K562 (cell line): Measurements from ENCODE around the gene ARHGEF1. TPM values are rescaled to one million over a fixed set of nuclear protein-coding genes. Genes with fewer than 3 reads are reported as not detected.

Source experiments
- CREB5 ChIP-seq: fragments of 250-450 bp; sonication (Bioruptor Pico); IDR thresholded peaks from 2 replicates; pipeline ENCODE4 v1.5.0; 2020; ENCODE audit warnings: mild to moderate bottlenecking
- DMBX1 ChIP-seq: fragments of 250-450 bp; sonication (Bioruptor Pico); IDR thresholded peaks from 2 replicates; pipeline ENCODE4 v1.8.0; 2022; ENCODE audit warnings: inconsistent platforms, mild to moderate bottlenecking, moderate library complexity, borderline replicate concordance
- E2F5 ChIP-seq: sonication (generic); formaldehyde crosslinking; IDR thresholded peaks from 2 replicates; pipeline ENCODE4 v1.8.0; 2022; ENCODE audit warnings: mild to moderate bottlenecking, missing genetic modification reagents
- GTF2E2 ChIP-seq: fragments of 200-800 bp; sonication (Bioruptor generic); IDR thresholded peaks from 2 replicates; pipeline ENCODE4 v1.6.1; 2016; ENCODE audit warnings: missing genetic modification characterization, missing compliant biosample characterization
- HDGF ChIP-seq: fragments of 450-650 bp; IDR thresholded peaks from 2 replicates; pipeline ENCODE4 v1.6.1; 2016
- PCBP1 ChIP-seq: fragments of 200-400 bp; formaldehyde crosslinking; IDR thresholded peaks from 2 replicates; pipeline ENCODE4 v1.6.1; 2018; ENCODE audit warnings: mild to moderate bottlenecking, low read depth, low read length; ENCODE audit not compliant: poor library complexity, severe bottlenecking
- PML ChIP-seq: IDR thresholded peaks from 2 replicates; pipeline ENCODE4 v1.6.1; 2012; ENCODE audit warnings: low read length, inconsistent platforms
- POLR2AphosphoS5 ChIP-seq: IDR thresholded peaks from 2 replicates; pipeline ENCODE4 v1.6.1; 2011; ENCODE audit warnings: mild to moderate bottlenecking, low read depth, low read length, moderate library complexity; ENCODE audit not compliant: control insufficient read depth, insufficient read depth
- POU5F1 ChIP-seq: fragments of 150-350 bp; IDR thresholded peaks from 2 replicates; pipeline ENCODE4 v1.6.1; 2014; ENCODE audit warnings: borderline replicate concordance, low read length, low read depth, mild to moderate bottlenecking; ENCODE audit not compliant: partially characterized antibody
- RBFOX2 ChIP-seq: fragments of 200-400 bp; formaldehyde crosslinking; IDR thresholded peaks from 2 replicates; pipeline ENCODE4 v1.6.1; 2017; ENCODE audit warnings: low read depth, mild to moderate bottlenecking, low read length, moderate library complexity
- RBM17 ChIP-seq: fragments of 200-400 bp; formaldehyde crosslinking; IDR thresholded peaks from 2 replicates; pipeline ENCODE4 v1.6.1; 2017; ENCODE audit warnings: low read depth, mild to moderate bottlenecking, low read length, borderline replicate concordance
- SMARCA5 ChIP-seq: fragments of 450-650 bp; IDR thresholded peaks from 2 replicates; pipeline ENCODE4 v1.6.1; 2016
- SRSF3 ChIP-seq: fragments of 200-400 bp; formaldehyde crosslinking; IDR thresholded peaks from 2 replicates; pipeline ENCODE4 v1.6.1; 2016; ENCODE audit warnings: mild to moderate bottlenecking, low read length, moderate library complexity; ENCODE audit not compliant: insufficient read depth
- TBL1XR1 ChIP-seq, 2 experiments: IDR thresholded peaks; 2 replicates each; pipeline ENCODE4 v1.6.1; 2012; ENCODE audit warnings: improper control_type of control experiment in 2 of 2, low read length in 2 of 2, mild to moderate bottlenecking in 1 of 2
- ZNF398 ChIP-seq: fragments of 250-450 bp; sonication (Bioruptor Pico); IDR thresholded peaks from 2 replicates; pipeline ENCODE4 v1.8.0; 2021; ENCODE audit warnings: moderate library complexity, mild to moderate bottlenecking, inconsistent platforms
- ZNF830 ChIP-seq: fragments of 250-450 bp; sonication (Bioruptor Pico); IDR thresholded peaks from 2 replicates; pipeline ENCODE4 v1.5.0; 2021; ENCODE audit warnings: mild to moderate bottlenecking
- polyA plus RNA-seq, 8 experiments: library from polyadenylated mRNA; depleted of rRNA in 4 of 8; stranded (reverse) in 5 of 8; unstranded in 3 of 8; fragments of >200 nt; fragmentation: Nextera tagmentation in 2 of 8; fragmentation: Illumina TruSeq in 1 of 8; extraction: Ambion mirVana in 2 of 8; extraction: Trizol in 1 of 8; gene quantifications; 2 replicates each; pipeline versions ENCODE4 v1.2.1 to v1.2.3, GENCODE V29; 2011 to 2014; ENCODE audit warnings: inconsistent platforms in 1 of 8, missing spikeins in 1 of 8
- total RNA-seq, 7 experiments: library from RNA; depleted of rRNA in 6 of 7; stranded (reverse); fragments of >200 nt in 6 of 7; fragmentation: Illumina TruSeq in 2 of 7; extraction: Trizol in 2 of 7; gene quantifications; 2 replicates each; pipeline versions ENCODE4 v1.2.1 to v1.2.3, GENCODE V29; 2011 to 2021; ENCODE audit warnings: low replicate concordance in 1 of 7
- TF ChIP-seq, protein P1 (sequence below): sonication (generic); formaldehyde crosslinking; IDR thresholded peaks from 2 replicates; pipeline ENCODE4 v1.5.0; 2020; ENCODE audit warnings: missing genetic modification reagents
- TF ChIP-seq, protein P2 (sequence below): fragments of 450-650 bp; formaldehyde crosslinking; IDR thresholded peaks from 2 replicates; pipeline ENCODE4 v1.4.0; 2020; ENCODE audit warnings: mild to moderate bottlenecking
- TF ChIP-seq, protein P3 (sequence below): fragments of 250-450 bp; sonication (Bioruptor Pico); IDR thresholded peaks from 2 replicates; pipeline ENCODE4 v1.5.0; 2021

ARHGEF1 gene
- total and polyA plus RNA-seq, 9 of the 15 experiments (the other 6 are each of a cell fraction or from before 2014, with no cell fraction given) = 1.9 to 149 (median 29.8) TPM

DNA sequence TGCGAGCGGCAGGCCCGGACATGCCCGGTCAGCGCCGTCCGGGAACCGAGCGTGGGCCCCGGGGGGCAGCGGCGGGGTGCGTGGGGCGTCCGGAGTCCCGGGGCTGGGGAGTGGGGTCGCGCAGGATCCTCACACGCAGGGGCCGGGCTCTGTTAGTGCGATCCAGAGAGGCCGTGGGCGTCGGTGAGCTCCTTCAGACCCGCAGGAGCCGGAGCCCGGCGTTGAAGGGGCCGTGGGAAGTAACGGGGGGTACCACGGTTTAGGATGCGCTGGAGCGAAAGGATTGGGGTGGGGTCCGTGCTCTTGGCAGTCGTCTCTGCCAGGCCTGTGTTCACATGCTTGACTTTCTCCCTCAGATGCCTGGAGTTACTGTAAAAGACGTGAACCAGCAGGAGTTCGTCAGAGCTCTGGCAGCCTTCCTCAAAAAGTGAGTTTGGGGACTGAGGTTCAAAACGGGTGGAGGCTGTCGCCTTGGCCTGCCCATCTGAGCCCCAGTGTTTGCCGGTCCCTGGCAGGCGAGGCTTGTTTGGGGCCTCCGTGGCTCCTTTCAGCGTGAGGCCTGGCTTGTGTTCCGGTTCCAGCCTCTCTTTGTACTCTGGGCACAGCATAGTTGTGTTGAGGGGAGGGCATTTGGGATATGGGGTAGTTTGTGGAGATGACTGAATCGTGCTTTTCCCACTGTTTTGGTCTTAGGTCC, 22.4 kb upstream of the ARHGEF1 start (continued):
- TF ChIP-seq ZNF398 (no peak), ZNF830 (CRISPR knock-in tag) (0 out of 2 replicates have a peak, but pooled peaks have one; percentile 84), RBM17 (no peak), SRSF3 (0 out of 2 replicates have a peak, but pooled peaks have one; percentile 44), PML (no peak), SMARCA5 (no peak), CREB5 (CRISPR knock-in tag) (no peak), HDGF (0 out of 2 replicates have a peak, but pooled peaks have one; percentile 13), TBL1XR1 (IDR thresholded peaks at IDR 0.05; ENCODE audit: low read length in 2 of 2) (0 out of 4 replicates have a peak, but pooled peaks of 1 of the 2 experiments have one; percentile 29), DMBX1 (no peak), PCBP1 (no peak), GTF2E2 (tag) (0 out of 2 replicates have a peak, but pooled peaks have one; percentile 81), POLR2AphosphoS5 (no peak), POU5F1 (no peak), E2F5 (CRISPR knock-in tag) (peak; percentile 21; the same call in 1 of the 2 replicates), RBFOX2 (peak; percentile 88)
- TF ChIP-seq, protein P1, sequence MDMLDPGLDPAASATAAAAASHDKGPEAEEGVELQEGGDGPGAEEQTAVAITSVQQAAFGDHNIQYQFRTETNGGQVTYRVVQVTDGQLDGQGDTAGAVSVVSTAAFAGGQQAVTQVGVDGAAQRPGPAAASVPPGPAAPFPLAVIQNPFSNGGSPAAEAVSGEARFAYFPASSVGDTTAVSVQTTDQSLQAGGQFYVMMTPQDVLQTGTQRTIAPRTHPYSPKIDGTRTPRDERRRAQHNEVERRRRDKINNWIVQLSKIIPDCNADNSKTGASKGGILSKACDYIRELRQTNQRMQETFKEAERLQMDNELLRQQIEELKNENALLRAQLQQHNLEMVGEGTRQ (CRISPR knock-in tag) = no peak
- TF ChIP-seq, protein P2, sequence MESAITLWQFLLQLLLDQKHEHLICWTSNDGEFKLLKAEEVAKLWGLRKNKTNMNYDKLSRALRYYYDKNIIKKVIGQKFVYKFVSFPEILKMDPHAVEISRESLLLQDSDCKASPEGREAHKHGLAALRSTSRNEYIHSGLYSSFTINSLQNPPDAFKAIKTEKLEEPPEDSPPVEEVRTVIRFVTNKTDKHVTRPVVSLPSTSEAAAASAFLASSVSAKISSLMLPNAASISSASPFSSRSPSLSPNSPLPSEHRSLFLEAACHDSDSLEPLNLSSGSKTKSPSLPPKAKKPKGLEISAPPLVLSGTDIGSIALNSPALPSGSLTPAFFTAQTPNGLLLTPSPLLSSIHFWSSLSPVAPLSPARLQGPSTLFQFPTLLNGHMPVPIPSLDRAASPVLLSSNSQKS (CRISPR knock-in tag) = no peak
- TF ChIP-seq, protein P3, sequence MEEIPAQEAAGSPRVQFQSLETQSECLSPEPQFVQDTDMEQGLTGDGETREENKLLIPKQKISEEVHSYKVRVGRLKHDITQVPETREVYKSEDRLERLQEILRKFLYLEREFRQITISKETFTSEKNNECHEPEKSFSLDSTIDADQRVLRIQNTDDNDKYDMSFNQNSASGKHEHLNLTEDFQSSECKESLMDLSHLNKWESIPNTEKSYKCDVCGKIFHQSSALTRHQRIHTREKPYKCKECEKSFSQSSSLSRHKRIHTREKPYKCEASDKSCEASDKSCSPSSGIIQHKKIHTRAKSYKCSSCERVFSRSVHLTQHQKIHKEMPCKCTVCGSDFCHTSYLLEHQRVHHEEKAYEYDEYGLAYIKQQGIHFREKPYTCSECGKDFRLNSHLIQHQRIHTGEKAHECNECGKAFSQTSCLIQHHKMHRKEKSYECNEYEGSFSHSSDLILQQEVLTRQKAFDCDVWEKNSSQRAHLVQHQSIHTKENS (CRISPR knock-in tag) = no peak
